ES-I3 (cell line): ENCODE results near the gene FAR1.

Experiments
- H3K36me3 ChIP-seq: 2 replicates; pipeline ENCODE4 v1.6.1; 2013; ENCODE audit warnings: mild to moderate bottlenecking, low read length, control low read depth, moderate library complexity; ENCODE audit not compliant: insufficient read depth
- H3K4me1 ChIP-seq: 2 replicates; pipeline ENCODE4 v1.6.1; 2013; ENCODE audit warnings: mild to moderate bottlenecking, control low read depth, low read length; ENCODE audit not compliant: insufficient read depth
- H3K9ac ChIP-seq: 2 replicates; pipeline ENCODE4 v1.6.1; 2013; ENCODE audit warnings: low read depth, mild to moderate bottlenecking, low read length, moderate library complexity
- H3K9me3 ChIP-seq: 2 replicates; pipeline ENCODE4 v1.6.1; 2013; ENCODE audit warnings: mild to moderate bottlenecking, low read length, moderate library complexity; ENCODE audit not compliant: control insufficient read depth, insufficient read depth

FAR1 gene

GRCh38 chr11:13661074-13661623, 7.3 kb upstream of the FAR1 start:
- no peaks in the 10 kb centered on the region; the same call in 1 of the 2 replicates for H3K9me3 ChIP-seq
- H3K9ac ChIP-seq, result no peak overlapping the region
- H3K4me1 ChIP-seq, result no peaks in the 10 kb centered on the region
- H3K36me3 ChIP-seq, result no peaks in the 10 kb centered on the region

- no peaks in the 10 kb centered on the region for H3K9me3 ChIP-seq
- peaks cover 8% of the 10 kb centered on the region for H3K4me1 ChIP-seq
- H3K9ac ChIP-seq, result no peak overlapping the region
- H3K36me3 ChIP-seq, result no peaks in the 10 kb centered on the region
Measured at GRCh38 chr11:13663631-13664071, 4.8 kb upstream of the FAR1 start.

- Histone ChIP-seq H3K9me3 (no peaks in the 10 kb centered on the region), H3K9ac (no peak overlapping the region), H3K36me3 (no peaks in the 10 kb centered on the region), H3K4me1 (peaks cover 8% of the 10 kb centered on the region)
Measured at GRCh38 chr11:13664351-13664750, 4.1 kb upstream of the FAR1 start.

DNA sequence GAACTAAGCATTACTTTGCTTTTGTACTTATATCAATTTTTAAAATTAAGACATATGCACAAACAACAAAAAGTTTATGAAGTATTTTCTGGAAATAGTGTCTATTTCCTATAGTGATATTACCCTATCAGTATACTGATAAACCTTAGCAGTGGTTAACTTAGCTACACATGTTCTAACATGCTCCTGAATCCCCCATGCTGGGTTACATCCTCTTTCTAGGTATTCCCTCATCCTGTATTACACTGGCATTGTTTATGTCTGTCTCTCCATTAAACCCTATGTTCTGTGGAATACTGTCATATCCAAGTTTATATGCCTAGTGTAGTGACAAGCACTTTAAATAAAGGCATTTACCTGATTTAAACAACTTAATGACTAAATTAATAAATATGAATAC, 1.8 kb upstream of the FAR1 start:
- H3K9ac ChIP-seq, result no peak overlapping the region
- H3K9me3 ChIP-seq, result no peaks in the 10 kb centered on the region
- peaks cover 8% of the 10 kb centered on the region for H3K4me1 ChIP-seq
- H3K36me3 ChIP-seq, result no peaks in the 10 kb centered on the region; the same call in 1 of the 2 replicates

GRCh38 chr11:13667245-13667644, 1.2 kb upstream of the FAR1 start:
- Histone ChIP-seq H3K9me3 (no peaks in the 10 kb centered on the region), H3K36me3 (no peaks in the 10 kb centered on the region; the same call in 1 of the 2 replicates), H3K4me1 (peaks cover 8% of the 10 kb centered on the region), H3K9ac (peak overlapping the region; percentile 97)

GRCh38 chr11:13667795-13668101, 720 bp upstream of the FAR1 start:
- H3K36me3 ChIP-seq, result no peaks in the 10 kb centered on the region; the same call in 1 of the 2 replicates
- peak overlapping the region; percentile 97 for H3K9ac ChIP-seq
- no peaks in the 10 kb centered on the region for H3K9me3 ChIP-seq
- peaks cover 8% of the 10 kb centered on the region for H3K4me1 ChIP-seq

GRCh38 chr11:13668957-13669521, 571 bp downstream of the FAR1 start:
- Histone ChIP-seq H3K9ac (peak overlapping the region; percentile 62), H3K36me3 (no peaks in the 10 kb centered on the region; the same call in 1 of the 2 replicates), H3K4me1 (peaks cover 8% of the 10 kb centered on the region), H3K9me3 (no peaks in the 10 kb centered on the region)

DNA sequence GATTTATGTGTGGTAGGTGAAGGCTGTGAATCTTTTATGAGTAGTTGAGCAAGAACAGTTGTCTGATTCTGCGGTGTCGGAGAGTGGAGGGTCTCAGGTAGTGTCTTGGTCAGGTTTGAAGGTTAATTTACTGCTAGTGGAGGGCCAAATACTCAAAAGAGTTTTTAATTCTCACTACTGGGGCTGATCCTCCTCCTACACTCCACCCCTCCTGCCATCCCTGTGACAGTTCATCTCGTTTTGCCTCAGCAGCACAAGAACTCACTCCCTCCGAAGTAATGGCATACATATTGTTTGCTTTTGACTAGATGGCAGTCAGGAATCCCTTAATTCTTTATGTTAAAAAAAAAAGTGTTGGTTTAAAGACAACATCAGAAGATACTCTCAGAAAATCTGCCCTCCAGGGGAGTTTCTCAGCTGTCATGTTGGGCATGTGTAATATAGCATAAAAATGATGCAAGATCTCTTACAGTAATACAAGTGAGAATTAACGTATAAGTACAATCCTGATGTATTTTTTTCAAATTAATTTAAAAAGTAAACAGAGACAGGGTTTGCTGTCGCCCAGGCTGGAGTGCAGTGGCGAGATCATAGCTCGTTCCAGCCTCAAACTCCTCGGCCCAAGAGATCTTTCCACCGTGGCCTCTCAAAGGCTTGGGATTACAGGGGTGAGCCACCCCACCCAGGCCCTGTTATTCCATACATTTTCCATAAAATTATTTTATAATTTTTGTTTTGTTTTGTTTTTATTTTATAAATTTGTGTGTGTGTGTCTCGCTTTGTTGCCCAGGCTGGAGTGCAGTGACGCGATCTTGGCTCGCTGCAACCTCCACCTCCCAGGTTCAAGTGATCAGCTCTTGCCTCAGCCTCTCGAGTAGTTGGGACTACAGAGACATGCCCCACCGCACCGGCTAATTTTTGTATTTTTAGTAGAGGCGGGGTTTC, 1.3 kb downstream of the FAR1 start:
- Histone ChIP-seq H3K9ac (peak overlapping the region; percentile 62), H3K4me1 (peaks cover 8% of the 10 kb centered on the region), H3K36me3 (no peaks in the 10 kb centered on the region; the same call in 1 of the 2 replicates), H3K9me3 (no peaks in the 10 kb centered on the region)

GRCh38 chr11:13672576-13673210, 4.2 kb downstream of the FAR1 start:
- no peaks in the 10 kb centered on the region for H3K9me3 ChIP-seq
- H3K36me3 ChIP-seq, result no peaks in the 10 kb centered on the region; the same call in 1 of the 2 replicates
- H3K4me1 ChIP-seq, result peaks cover 10% of the 10 kb centered on the region; the same call in 1 of the 2 replicates
- no peak overlapping the region for H3K9ac ChIP-seq

DNA sequence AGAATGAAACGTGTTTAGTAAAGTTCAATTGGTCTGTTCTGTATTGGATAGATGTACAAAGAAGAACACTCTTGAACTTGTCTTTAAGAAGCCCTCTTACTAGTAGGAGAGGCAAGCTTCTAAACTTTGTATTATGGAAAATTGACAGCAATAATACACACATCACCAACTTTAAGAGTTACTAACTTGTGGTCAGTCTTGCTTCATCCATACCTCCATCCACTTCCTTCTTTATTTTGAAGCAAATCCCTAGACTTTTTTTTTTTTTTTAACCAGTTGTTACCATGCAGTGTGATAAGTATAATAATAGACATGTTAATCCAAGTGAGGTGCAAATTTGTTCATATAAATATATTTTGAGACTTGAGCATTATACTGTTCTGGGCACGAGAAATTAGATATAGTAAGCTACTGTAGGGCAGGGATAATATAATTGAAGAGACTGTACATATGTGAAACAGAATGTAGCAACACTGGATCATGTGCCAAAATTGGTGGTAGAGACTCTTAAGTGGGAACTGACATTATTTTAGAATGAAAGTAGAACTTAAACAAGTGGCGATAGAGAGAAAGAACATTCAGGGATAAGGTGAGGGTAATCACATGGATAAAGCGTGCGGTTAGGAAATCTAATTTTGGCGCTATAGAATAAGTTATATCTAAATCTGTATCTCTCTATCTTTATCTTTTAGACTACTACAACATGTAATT, 6.5 kb downstream of the FAR1 start:
- Histone ChIP-seq H3K4me1 (peaks cover 25% of the 10 kb centered on the region), H3K9ac (no peak overlapping the region), H3K9me3 (no peaks in the 10 kb centered on the region), H3K36me3 (no peaks in the 10 kb centered on the region; the same call in 1 of the 2 replicates)

- Histone ChIP-seq H3K4me1 (peaks cover 25% of the 10 kb centered on the region), H3K9ac (no peak overlapping the region), H3K9me3 (no peaks in the 10 kb centered on the region), H3K36me3 (no peaks in the 10 kb centered on the region)
Measured at GRCh38 chr11:13676576-13676975, 8.1 kb downstream of the FAR1 start.

- Histone ChIP-seq H3K4me1 (peaks cover 25% of the 10 kb centered on the region), H3K36me3 (no peaks in the 10 kb centered on the region), H3K9ac (no peak overlapping the region)
Measured at GRCh38 chr11:13679768-13680167, 11.3 kb downstream of the FAR1 start.

GRCh38 chr11:13680501-13681264, 12.2 kb downstream of the FAR1 start:
- Histone ChIP-seq H3K4me1 (peaks cover 30% of the 10 kb centered on the region), H3K36me3 (no peaks in the 10 kb centered on the region), H3K9ac (no peak overlapping the region), H3K9me3 (no peaks in the 10 kb centered on the region)

More at GRCh38 chr11:13679768-13680167, 11.3 kb downstream of the FAR1 start:
- no peaks in the 10 kb centered on the region for H3K9me3 ChIP-seq
